ENCODE data around the gene IL12RB1. TPM values are rescaled to one million over a fixed set of nuclear protein-coding genes. Genes with fewer than 3 reads are reported as not detected.

IL12RB1 gene
- total RNA-seq, 1 experiment from 2014 or later = 0.36 TPM

GRCh38 chr19:18131841-18132596 is 45.3 kb upstream of the IL12RB1 start:
- ATAC-seq = peak; percentile 80; the same call in 1 of the 2 replicates
- no peaks in the 10 kb centered on the region for H3K27me3 ChIP-seq (ENCODE audit: control insufficient read depth, insufficient read depth, low read length)
- no peak for TF ChIP-seq REST (IDR thresholded peaks at IDR 0.05; ENCODE audit: insufficient read depth in 1 of 2, low read depth in 2 of 2, low read length in 1 of 2)
- TF ChIP-seq SIN3A (IDR thresholded peaks at IDR 0.05; ENCODE audit: borderline replicate concordance, insufficient read depth, low read depth, low read length) = no peak
- no peak for TF ChIP-seq TCF7L2 (IDR thresholded peaks at IDR 0.05; ENCODE audit: low read depth, low read length)
- no peak for TF ChIP-seq CTCF (IDR thresholded peaks at IDR 0.05)
- no peak for TF ChIP-seq POLR2AphosphoS5 (IDR thresholded peaks at IDR 0.05; ENCODE audit: low read depth, low read length)
- H3K4me3 ChIP-seq (ENCODE audit: low read depth in 2 of 2, low read length in 2 of 2) = no peak overlapping the region
- H3K4me1 ChIP-seq (ENCODE audit: control insufficient read depth, insufficient read depth, low read length) = no peaks in the 10 kb centered on the region
- ChIA-PET CTCF (interaction anchor here (0.6 kb wide), 1 partner anchor 23 kb away, joined by 3 read pairs; no protein-coding TSS in a partner anchor), POLR2A (no interaction called here)
- H3K9me3 ChIP-seq (ENCODE audit: control insufficient read depth, insufficient read depth, low read depth, low read length) = no peaks in the 10 kb centered on the region
- BruUV-seq (replicated peaks) = no TSS peak
- H3K36me3 ChIP-seq (ENCODE audit: control insufficient read depth, insufficient read depth, low read length) = no peaks in the 10 kb centered on the region
- in situ Hi-C loops (cut with HindIII; ENCODE audit: low pct_unique_long_range_greater_than_20kb, low sequenced_read_pairs) = no loop called here
- intact Hi-C loops (cut with micrococcal nuclease; ENCODE audit: unreplicated experiment) = no loop called here
- DNase-seq (ENCODE audit: low read depth, low spot score) = no peak
- no peak overlapping the region for H3K27ac ChIP-seq (ENCODE audit: low read length)

GRCh38 chr19:18130523-18131242 is 43.9 kb upstream of the IL12RB1 start:
- intact Hi-C loops (cut with micrococcal nuclease; ENCODE audit: unreplicated experiment) (no loop called here), in situ Hi-C loops (cut with HindIII; ENCODE audit: low pct_unique_long_range_greater_than_20kb, low sequenced_read_pairs) (no loop called here)
- H3K36me3 ChIP-seq (ENCODE audit: control insufficient read depth, insufficient read depth, low read length) = no peaks in the 10 kb centered on the region
- H3K4me1 ChIP-seq (ENCODE audit: control insufficient read depth, insufficient read depth, low read length) = no peaks in the 10 kb centered on the region
- POLR2A ChIA-PET = interaction anchor here (0.5 kb wide), 1 partner anchor 24 kb away, joined by 4 read pairs; no protein-coding TSS in a partner anchor
- no peak overlapping the region for H3K27ac ChIP-seq (ENCODE audit: low read length)
- H3K4me3 ChIP-seq (ENCODE audit: low read depth in 2 of 2, low read length in 2 of 2) = no peak overlapping the region
- H3K9me3 ChIP-seq (ENCODE audit: control insufficient read depth, insufficient read depth, low read depth, low read length) = no peaks in the 10 kb centered on the region
- DNase-seq (ENCODE audit: low read depth, low spot score) (no peak), ATAC-seq (no peak)
- BruUV-seq (replicated peaks) = no TSS peak
- H3K27me3 ChIP-seq (ENCODE audit: control insufficient read depth, insufficient read depth, low read length) = no peaks in the 10 kb centered on the region
- CTCF ChIA-PET = interaction anchor here (0.6 kb wide), 1 partner anchor 38 kb away, joined by 4 read pairs; no protein-coding TSS in a partner anchor
- TF ChIP-seq CTCF (IDR thresholded peaks at IDR 0.05) (no peak), SIN3A (IDR thresholded peaks at IDR 0.05; ENCODE audit: borderline replicate concordance, insufficient read depth, low read depth, low read length) (no peak), POLR2AphosphoS5 (IDR thresholded peaks at IDR 0.05; ENCODE audit: low read depth, low read length) (no peak), REST (IDR thresholded peaks at IDR 0.05; ENCODE audit: insufficient read depth in 1 of 2, low read depth in 2 of 2, low read length in 1 of 2) (no peak), TCF7L2 (IDR thresholded peaks at IDR 0.05; ENCODE audit: low read depth, low read length) (no peak)
